Heart right ventricle (tissue), 16 donors: ENCODE data around the gene AGPAT1. TPM values are rescaled to one million over a fixed set of nuclear protein-coding genes. Genes with fewer than 3 reads are reported as not detected.

Experiments used
- ATAC-seq, 8 donors: fragments of 200-7000 bp; cut with Tn5 transposase; one replicate each; pipeline ENCODE4 v1.9.1; 2020; ENCODE audit warnings: mild to moderate bottlenecking in 8 of 8, moderate library complexity in 8 of 8, moderate number of reproducible peaks in 1 of 8
- DNase-seq, 2 donors: peaks; one replicate each; pipeline ENCODE4 v3.0.0-alpha.2; 2020
- H3K27ac ChIP-seq, 10 donors: fragments of 200-600 bp; sonication (generic) in 2 of 10; one replicate each; pipeline versions ENCODE4 v1.5.0 to v1.8.0; 2020 to 2022; ENCODE audit warnings: mild to moderate bottlenecking in 3 of 10
- H3K27me3 ChIP-seq, 7 donors: fragments of 200-600 bp; one replicate each; pipeline ENCODE4 v1.8.0; 2021 to 2022; ENCODE audit warnings: mild to moderate bottlenecking in 2 of 7
- H3K36me3 ChIP-seq, 9 donors: fragments of 200-600 bp; sonication (generic) in 1 of 9; one replicate each; pipeline versions ENCODE4 v1.5.0 to v1.8.0; 2020 to 2022; ENCODE audit warnings: mild to moderate bottlenecking in 2 of 9
- H3K4me1 ChIP-seq, 9 donors: fragments of 200-600 bp; sonication (generic) in 1 of 9; one replicate each; pipeline versions ENCODE4 v1.5.0 to v1.8.0; 2020 to 2022; ENCODE audit warnings: mild to moderate bottlenecking in 4 of 9
- H3K4me3 ChIP-seq, 10 donors: fragments of 200-600 bp; sonication (generic) in 2 of 10; one replicate each; pipeline versions ENCODE4 v1.5.0 to v1.8.0; 2020 to 2022; ENCODE audit warnings: mild to moderate bottlenecking in 7 of 10, moderate library complexity in 2 of 10
- H3K9me3 ChIP-seq, 11 donors: fragments of 200-600 bp in 10 of 11; sonication (generic) in 2 of 11; one replicate each; pipeline versions ENCODE4 v1.5.0 to v1.8.0; 2013 to 2022; ENCODE audit warnings: mild to moderate bottlenecking in 2 of 11, control low read depth in 1 of 11, moderate library complexity in 1 of 11
- CTCF ChIP-seq, 9 donors: fragments of 200-600 bp; sonication (generic) in 2 of 9; IDR thresholded peaks; one replicate each; pipeline versions ENCODE4 v1.5.0 to v1.8.0; 2021 to 2022; ENCODE audit warnings: antibody characterized with exemption in 9 of 9, mild to moderate bottlenecking in 5 of 9, moderate library complexity in 1 of 9
- WGBS, 2 donors: extraction: QIAGEN DNeasy Blood & Tissue Kit; methylation state at CpG; one replicate each; pipeline ENCODE4 v1.1.7; 2013; ENCODE audit warnings: inconsistent platforms in 1 of 2; 5-methylcytosine and 5-hydroxymethylcytosine counted together
- intact Hi-C, 10 donors: fragments of 100-400 bp; cut with DNase I; formaldehyde crosslinking; loops; one replicate each; pipeline versions ENCODE4 v1.11.1 to v1.14.2; 2022
- polyA plus RNA-seq, 2 donors: library from polyadenylated mRNA; stranded (reverse); fragments of 200-250 nt; gene quantifications; one replicate each; pipeline ENCODE4 v1.2.3, GENCODE V29; 2013
- total RNA-seq, 10 donors: library from RNA; stranded (reverse); fragmentation: NEBNext Ultra II Directional in 3 of 10; extraction: Animal tissue kit (Norgen Biotek cat#: 25700) in 3 of 10; gene quantifications; one replicate each; pipeline versions ENCODE4 v1.2.1 to v1.2.4, GENCODE V29; 2021 to 2023
- donor health status: Arrhythmogenic right ventricular cardiomyopathy.
- donor health status: ischemic (EF 13 %, LVEDD 7.1; RV severe dilation, severe dysfunction).
- donor health status: healthy with polysubstance abuse.
- donor health status: DM: no; HTN: yes; CAD: no.
- donor health status: DM: no; HTN: no; CAD: no.
- donor health status: ischemic (EF 25% LVEDD 6.9; RV normal size, moderate dysfunction).
- donor health status: ischemic (EF 25% LVEDD 5.7; RV mildly dilated, moderate dysfunction).
- donor health status: healthy.
- donor health status: DM: yes; HTN: yes; CAD: no.
- donor health status: Ischemic cardiomyopathy.
- donor health status: ischemic (EF 35%, LVEDD 5.7; RV mildly dilated, moderate dysfunction).
- donor health status: nonischemic (EF 11% LVEDD 7.7; RV severe dilation, severe dysfunction).
- donor health status: DM: yes; HTN: yes; CAD: no.
- donor health status: PGD.
- donor health status: ischemic (EF 29% LVEDD 5.4; RV normal size, mild dysfunction).
- donor health status: nonischemic (EF 23%, LVEDD 6.1; RV moderate dilation, normal function).

The AGPAT1 gene
- total and polyA plus RNA-seq, 12 donors, result 39.0 to 63.1 (median 49.1) TPM

DNA sequence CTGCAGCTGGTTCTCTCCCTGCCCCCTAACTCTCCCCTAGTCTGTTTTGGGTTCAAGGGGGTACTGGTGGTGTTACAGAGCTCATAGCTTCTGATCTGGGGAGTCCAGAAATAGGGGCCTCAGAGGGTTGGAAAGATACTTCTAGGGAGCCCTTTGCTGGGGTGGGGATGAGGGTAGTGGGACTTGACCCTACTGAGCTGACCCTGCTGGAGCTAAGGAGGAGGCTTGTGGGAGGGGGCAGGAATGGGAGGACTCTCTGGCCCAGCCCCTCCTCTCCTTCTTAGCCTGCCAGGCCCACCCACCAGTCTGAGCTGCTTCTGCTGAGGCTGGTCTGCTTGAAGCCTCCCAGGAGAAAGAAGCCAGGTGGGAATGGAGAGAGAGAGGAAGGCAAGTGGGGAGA, 11.6 kb downstream of the AGPAT1 start, which contains the start of gene EGFL8:
Gene EGFL8, plus strand, starts transcription at position 301 of the 400 bp plus-strand sequence. CDS start 1,571 bp downstream, outside the sequence.
- Histone ChIP-seq H3K4me3 (no peak within 1 kb of the TSS), H3K4me1 (peaks cover 0 to 9% (median 0%) of the 10 kb centered on the region in 9 donors), H3K36me3 (peaks cover 0 to 93% (median 25%) of the 10 kb centered on the region in 9 donors), H3K27me3 (no peaks in the 10 kb centered on the region), H3K9me3 (no peaks in the 10 kb centered on the region), H3K27ac (peak within 1 kb of the TSS; percentile 26 to 83 (median 50))
- intact Hi-C loops, result loop anchor here in 1 of 10 donors (5.0 kb wide), 1 partner anchor 42 kb away; no protein-coding TSS in a partner anchor
- ATAC-seq, result no peak
- no peak for TF ChIP-seq CTCF (IDR thresholded peaks at IDR 0.05)
- no peak for DNase-seq

DNA sequence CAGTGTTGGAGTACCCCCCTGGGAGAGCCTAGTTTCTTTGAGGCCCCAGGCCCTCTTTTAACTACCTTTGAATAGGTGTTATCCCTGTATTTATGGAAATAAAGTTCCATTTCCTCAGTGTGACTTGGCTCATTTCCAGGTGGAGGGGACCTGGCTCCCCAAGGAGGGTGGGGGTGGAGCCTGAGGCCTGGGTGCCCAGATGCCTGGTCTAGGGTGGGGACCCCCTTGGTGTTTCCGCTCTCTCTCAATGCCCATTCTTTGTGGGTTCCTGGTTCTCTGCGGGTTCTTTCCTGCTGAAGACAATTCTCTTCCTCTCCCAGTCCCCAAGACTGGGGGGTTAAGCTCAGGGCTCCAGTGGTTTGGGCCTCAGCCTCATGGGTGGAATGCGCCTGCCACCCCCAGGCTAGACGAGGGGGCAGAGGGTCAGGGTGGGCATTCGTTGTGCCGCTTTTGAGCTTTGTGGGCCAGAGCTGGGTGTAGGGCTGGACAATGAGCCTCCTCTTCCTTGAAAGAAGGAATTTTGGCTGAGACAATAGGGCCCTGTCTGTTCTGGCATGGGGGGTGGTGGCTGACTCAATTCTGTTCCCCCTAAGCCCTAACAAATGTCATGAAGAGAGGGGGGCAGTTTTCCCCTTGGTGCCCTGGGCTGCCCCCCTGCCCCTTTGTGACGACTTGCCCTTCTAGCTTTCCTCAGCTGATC, 12.2 kb downstream of the AGPAT1 start:
- intact Hi-C loops, result loop anchor here in 1 of 10 donors (5.0 kb wide), 1 partner anchor 41 kb away; no protein-coding TSS in a partner anchor
- WGBS, 2 donors, result 79 to 89% methylated on average over 7 of the region's 7 CpGs
- H3K27ac ChIP-seq, result peak overlapping the region; percentile 26 to 83 (median 50)
- H3K9me3 ChIP-seq, result no peaks in the 10 kb centered on the region
- H3K27me3 ChIP-seq, result no peaks in the 10 kb centered on the region
- H3K4me1 ChIP-seq, result peaks cover 0 to 9% (median 0%) of the 10 kb centered on the region in 9 donors
- ATAC-seq (peak; percentile 18 to 67 (median 59)), DNase-seq (no peak)
- peaks cover 0 to 93% (median 29%) of the 10 kb centered on the region in 9 donors for H3K36me3 ChIP-seq
- TF ChIP-seq CTCF (IDR thresholded peaks at IDR 0.05), result no peak
- H3K4me3 ChIP-seq, result no peak overlapping the region

DNA sequence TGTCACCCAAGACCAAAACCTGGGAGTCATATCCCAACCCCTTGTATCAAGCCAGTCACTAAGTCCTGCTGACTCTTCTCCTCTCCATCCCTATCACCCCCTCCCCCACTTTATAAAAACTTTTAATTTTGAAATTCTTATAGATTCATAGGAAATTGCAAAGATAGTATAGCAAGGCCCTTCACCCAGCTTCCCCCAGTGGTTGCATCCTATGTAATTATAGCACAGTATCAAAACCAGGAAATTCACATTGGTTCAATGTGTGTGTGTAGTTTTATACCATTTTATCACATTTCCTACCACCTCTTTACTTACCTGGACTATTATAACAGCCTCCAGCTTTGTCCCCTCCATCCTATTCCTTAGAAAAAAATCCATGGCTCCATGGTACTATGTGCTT, 17.8 kb downstream of the AGPAT1 start:
- TF ChIP-seq CTCF (IDR thresholded peaks at IDR 0.05), result no peak
- peaks cover 6 to 31% (median 19%) of the 10 kb centered on the region in 9 donors for H3K4me1 ChIP-seq
- H3K36me3 ChIP-seq, result peaks cover 0 to 73% (median 28%) of the 10 kb centered on the region in 9 donors
- H3K4me3 ChIP-seq, result no peak overlapping the region
- ATAC-seq (no peak), DNase-seq (no peak)
- H3K27ac ChIP-seq, result no peak overlapping the region
- intact Hi-C loops, result loop anchor here in 3 of 10 donors (5.0 kb wide), 2 partner anchors 36 to 41 kb away; no protein-coding TSS in a partner anchor
- H3K27me3 ChIP-seq, result peaks cover 0 to 20% (median 0%) of the 10 kb centered on the region in 7 donors
- no peaks in the 10 kb centered on the region for H3K9me3 ChIP-seq

GRCh38 chr6:32156891-32157290, 19.0 kb downstream of the AGPAT1 start:
- no peak for TF ChIP-seq CTCF (IDR thresholded peaks at IDR 0.05)
- no peak for DNase-seq
- 93 to 95% methylated on average over 9 of the region's 9 CpGs for WGBS, 2 donors
- Histone ChIP-seq H3K36me3 (peaks cover 0 to 61% (median 23%) of the 10 kb centered on the region in 9 donors), H3K27me3 (peaks cover 0 to 31% (median 0%) of the 10 kb centered on the region in 7 donors), H3K4me1 (peaks cover 6 to 38% (median 30%) of the 10 kb centered on the region in 9 donors), H3K27ac (no peak overlapping the region), H3K4me3 (no peak overlapping the region), H3K9me3 (no peaks in the 10 kb centered on the region)
- no peak for ATAC-seq
- intact Hi-C loops, result loop anchor here in 3 of 10 donors (5.0 kb wide), 2 partner anchors 35 to 40 kb away; no protein-coding TSS in a partner anchor
